Epithelial cell of esophagus (primary cell): ENCODE results near the gene CLDN3.
A peak's percentile ranks its signal among the peaks of the same experiment; 100 is the strongest.

Experiments used
- DNase-seq: peaks from one replicate; pipeline ENCODE4 v3.0.0; 2010; ENCODE audit warnings: low read depth
- H3K4me3 ChIP-seq: 2 replicates; pipeline ENCODE4 v1.5.1; 2011; ENCODE audit warnings: mild to moderate bottlenecking, low read length, control low read depth
- CTCF ChIP-seq: IDR thresholded peaks from 2 replicates; pipeline ENCODE4 v1.5.1; 2011; ENCODE audit warnings: low read depth, mild to moderate bottlenecking, low read length, control low read depth, inconsistent platforms; ENCODE audit not compliant: insufficient read depth; ENCODE audit errors: missing control alignments

CLDN3 gene

DNA sequence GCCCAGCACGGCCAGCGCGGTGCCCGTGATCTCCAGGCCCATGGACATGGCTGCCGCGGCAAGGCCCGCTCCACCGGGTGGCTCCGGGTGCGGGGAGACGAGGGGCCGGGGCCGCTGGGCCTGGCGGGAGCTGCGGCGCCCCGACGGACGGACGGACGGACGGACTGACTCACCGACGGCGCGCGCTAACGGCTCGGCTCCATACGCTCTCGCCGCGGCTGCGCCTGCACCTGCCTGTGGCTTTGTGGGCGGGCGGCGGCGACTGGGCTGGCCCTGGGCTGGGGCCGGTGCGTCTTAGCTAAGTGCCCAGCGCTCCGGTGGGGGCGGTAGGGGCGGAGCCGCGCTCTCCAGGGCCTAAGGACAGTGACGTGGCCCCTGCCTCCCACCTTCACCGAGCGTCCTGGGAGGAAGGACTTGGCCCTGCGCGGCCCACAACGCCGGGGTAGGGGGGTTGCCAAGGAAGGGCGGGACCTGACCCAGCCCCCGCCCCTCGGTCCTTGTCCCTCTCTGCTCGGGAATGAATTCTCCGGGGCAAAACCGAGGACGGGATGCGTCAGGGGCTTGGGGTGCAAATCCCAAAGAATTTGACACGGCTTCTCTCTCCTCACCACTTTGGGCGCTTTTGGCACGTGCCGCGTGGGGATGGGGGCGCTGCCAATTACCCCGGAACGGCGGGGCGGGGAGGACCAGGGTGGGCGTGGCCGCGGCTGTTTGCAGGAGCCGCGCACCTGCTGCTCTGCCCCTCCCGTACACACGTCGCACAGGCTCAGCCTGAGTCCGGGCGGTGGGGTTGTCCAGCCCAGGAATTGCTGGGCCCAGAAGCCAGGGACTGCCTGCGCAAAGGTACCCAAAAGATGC is at the start of gene CLDN3:
Gene CLDN3, minus strand, starts transcription at position 269 of the 858 bp plus-strand sequence. Its CDS starts 221 bp downstream, at position 48.
- no peak for TF ChIP-seq CTCF
- DNase-seq: peak; percentile 30
- H3K4me3 ChIP-seq: no peak within 1 kb of the TSS

DNA sequence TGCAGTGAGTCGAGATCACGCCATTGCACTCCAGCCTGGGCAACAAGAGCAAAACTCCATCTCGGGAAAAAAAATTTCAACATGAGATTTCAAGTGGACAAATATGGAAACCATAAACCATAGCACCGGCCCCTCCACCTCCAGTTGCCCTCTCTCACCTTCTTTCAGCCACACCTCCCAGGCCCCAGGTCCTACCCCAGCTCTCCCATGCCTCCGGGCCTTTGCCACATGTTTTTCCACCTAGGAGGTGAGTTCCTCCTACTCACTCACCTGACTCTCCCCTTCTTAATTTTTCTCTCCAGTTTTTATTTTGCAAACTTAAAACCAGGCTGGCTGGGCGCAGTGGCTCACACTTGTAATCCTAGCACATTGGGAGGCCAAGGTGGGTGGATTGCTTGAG is 47.1 kb upstream of the CLDN3 start:
- no peak overlapping the region for H3K4me3 ChIP-seq
- DNase-seq: no peak
- TF ChIP-seq CTCF: no peak

GRCh38 chr7:73815436-73815835 is 45.4 kb upstream of the CLDN3 start:
- no peak overlapping the region for H3K4me3 ChIP-seq
- no peak for DNase-seq

DNA sequence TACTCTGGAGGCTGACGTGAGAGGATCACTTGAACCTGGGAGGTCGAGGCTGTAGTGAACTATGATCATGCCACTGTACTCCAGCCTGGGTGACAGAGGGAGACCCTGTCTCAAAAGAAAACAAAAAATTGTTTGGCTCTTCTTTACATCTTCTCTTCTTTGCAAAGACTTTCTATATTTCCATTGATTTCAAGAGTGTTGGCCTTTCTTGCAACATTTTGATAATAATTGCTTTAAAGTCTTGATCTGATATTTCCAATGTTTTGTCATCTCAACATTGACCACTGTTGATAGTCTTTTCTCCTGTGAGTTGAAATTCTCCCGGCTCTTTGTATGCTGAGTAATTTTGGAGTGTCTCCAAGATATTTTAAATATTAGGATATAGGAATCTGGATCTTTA is 42.9 kb upstream of the CLDN3 start:
- H3K4me3 ChIP-seq: no peak overlapping the region
- DNase-seq: no peak
- no peak for TF ChIP-seq CTCF

More at GRCh38 chr7:73815436-73815835, 45.4 kb upstream of the CLDN3 start:
- no peak for TF ChIP-seq CTCF

GRCh38 chr7:73811760-73812168 is 41.7 kb upstream of the CLDN3 start:
- peak; percentile 79 for DNase-seq

GRCh38 chr7:73810998-73811360 is 40.9 kb upstream of the CLDN3 start:
- DNase-seq: no peak
- no peak for TF ChIP-seq CTCF

More at GRCh38 chr7:73811760-73812168, 41.7 kb upstream of the CLDN3 start:
- no peak overlapping the region for H3K4me3 ChIP-seq
- peak; percentile 76 for TF ChIP-seq CTCF

More at GRCh38 chr7:73810998-73811360, 40.9 kb upstream of the CLDN3 start:
- no peak overlapping the region for H3K4me3 ChIP-seq
